C4-2B (cell line): ENCODE results near the gene ZGPAT.

Experiments
- ZFX ChIP-seq: fragments of 450-650 bp; IDR thresholded peaks from 2 replicates; pipeline ENCODE4 v1.6.1; 2017
- TF ChIP-seq, protein P1 (sequence below): fragments of 450-650 bp; conservative IDR thresholded peaks from 2 replicates; pipeline ENCODE4 v1.5.1; 2017; ENCODE audit warnings: mild to moderate bottlenecking

DNA sequence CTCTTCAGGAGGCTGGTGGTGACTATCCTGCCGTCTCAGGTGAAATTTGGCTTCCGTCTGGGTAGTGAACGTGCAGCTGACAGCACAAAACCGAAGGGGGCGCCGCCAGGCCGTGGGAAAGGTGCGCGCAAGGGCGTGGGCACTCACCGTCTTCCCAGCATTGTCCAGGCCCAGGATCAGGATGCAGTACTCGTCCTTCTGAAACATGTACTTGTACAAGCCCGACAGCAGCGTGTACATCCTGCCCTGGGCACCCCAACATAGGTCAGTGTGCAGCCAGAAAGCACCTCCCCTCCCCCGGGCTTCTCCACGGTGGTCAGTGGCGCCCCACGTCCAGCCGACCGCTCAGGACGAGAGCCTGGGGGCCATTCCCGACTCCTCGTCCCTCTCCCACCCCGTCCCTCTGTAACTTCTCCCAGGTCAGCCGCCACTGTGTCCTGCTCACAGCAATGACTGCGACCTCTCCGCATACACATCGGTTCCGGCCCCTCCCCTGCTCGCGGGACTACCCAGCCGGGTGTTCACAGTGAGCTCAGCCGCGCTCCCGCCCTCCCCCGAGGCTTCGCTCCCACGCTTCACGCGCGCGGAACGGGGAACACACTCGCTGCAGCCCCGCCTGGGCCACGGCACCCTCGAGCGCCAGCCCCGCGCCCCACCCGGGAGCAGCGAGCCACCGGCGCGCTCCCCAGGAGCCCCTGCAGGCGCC is 834 bp upstream of the ZGPAT start:
- TF ChIP-seq, protein P1, sequence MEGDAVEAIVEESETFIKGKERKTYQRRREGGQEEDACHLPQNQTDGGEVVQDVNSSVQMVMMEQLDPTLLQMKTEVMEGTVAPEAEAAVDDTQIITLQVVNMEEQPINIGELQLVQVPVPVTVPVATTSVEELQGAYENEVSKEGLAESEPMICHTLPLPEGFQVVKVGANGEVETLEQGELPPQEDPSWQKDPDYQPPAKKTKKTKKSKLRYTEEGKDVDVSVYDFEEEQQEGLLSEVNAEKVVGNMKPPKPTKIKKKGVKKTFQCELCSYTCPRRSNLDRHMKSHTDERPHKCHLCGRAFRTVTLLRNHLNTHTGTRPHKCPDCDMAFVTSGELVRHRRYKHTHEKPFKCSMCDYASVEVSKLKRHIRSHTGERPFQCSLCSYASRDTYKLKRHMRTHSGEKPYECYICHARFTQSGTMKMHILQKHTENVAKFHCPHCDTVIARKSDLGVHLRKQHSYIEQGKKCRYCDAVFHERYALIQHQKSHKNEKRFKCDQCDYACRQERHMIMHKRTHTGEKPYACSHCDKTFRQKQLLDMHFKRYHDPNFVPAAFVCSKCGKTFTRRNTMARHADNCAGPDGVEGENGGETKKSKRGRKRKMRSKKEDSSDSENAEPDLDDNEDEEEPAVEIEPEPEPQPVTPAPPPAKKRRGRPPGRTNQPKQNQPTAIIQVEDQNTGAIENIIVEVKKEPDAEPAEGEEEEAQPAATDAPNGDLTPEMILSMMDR: no peak; the same call in 1 of the 2 replicates
- no peak for TF ChIP-seq ZFX
